HG03342 (cell line): Measurements from ENCODE around the gene RPL13.

Experiments
- ATAC-seq: cut with Tn5 transposase; IDR thresholded peaks from one replicate; pipeline ENCODE4 v1.9.1; 2021; ENCODE audit warnings: mild to moderate bottlenecking, moderate library complexity; ENCODE audit not compliant: unreplicated experiment

The RPL13 gene

GRCh38 chr16:89560378-89561141 is at the start of gene RPL13:
RPL13 (plus strand) TSS chr16:89560682; CDS start chr16:89560960, 278 bp downstream.
- ATAC-seq: peak; percentile 86

- no peak for ATAC-seq
Measured at GRCh38 chr16:89511374-89511773, 49.1 kb upstream of the RPL13 start.

- ATAC-seq: no peak
Measured at GRCh38 chr16:89512453-89512852, 48.0 kb upstream of the RPL13 start.

GRCh38 chr16:89517128-89517527 is 43.4 kb upstream of the RPL13 start:
- ATAC-seq: no peak

GRCh38 chr16:89519881-89520280 is 40.6 kb upstream of the RPL13 start:
- ATAC-seq: no peak

- no peak for ATAC-seq
Measured at GRCh38 chr16:89522287-89522686, 38.2 kb upstream of the RPL13 start.

GRCh38 chr16:89523680-89524344 is 36.7 kb upstream of the RPL13 start:
- ATAC-seq: no peak

- ATAC-seq: no peak
Measured at GRCh38 chr16:89525146-89525913, 35.2 kb upstream of the RPL13 start.

- no peak for ATAC-seq
Measured at GRCh38 chr16:89529097-89529496, 31.4 kb upstream of the RPL13 start.

- ATAC-seq: no peak
Measured at GRCh38 chr16:89530401-89531381, 29.8 kb upstream of the RPL13 start.

GRCh38 chr16:89531821-89532526 is 28.5 kb upstream of the RPL13 start:
- ATAC-seq: no peak

GRCh38 chr16:89534252-89534756 is 26.2 kb upstream of the RPL13 start:
- ATAC-seq: no peak

- no peak for ATAC-seq
Measured at GRCh38 chr16:89536371-89536770, 24.1 kb upstream of the RPL13 start.

- ATAC-seq: no peak
Measured at GRCh38 chr16:89536886-89537548, 23.5 kb upstream of the RPL13 start.

GRCh38 chr16:89537549-89537925 is 22.9 kb upstream of the RPL13 start:
- no peak for ATAC-seq

- ATAC-seq: no peak
Measured at GRCh38 chr16:89538286-89538685, 22.2 kb upstream of the RPL13 start.

- no peak for ATAC-seq
Measured at GRCh38 chr16:89540557-89540956, 19.9 kb upstream of the RPL13 start.

- ATAC-seq: no peak
Measured at GRCh38 chr16:89541792-89542191, 18.7 kb upstream of the RPL13 start.

- ATAC-seq: no peak
Measured at GRCh38 chr16:89544113-89544512, 16.4 kb upstream of the RPL13 start.
